Effector memory CD8-positive, alpha-beta T cell (primary cell): Measurements from ENCODE around the gene IVNS1ABP.
A peak's percentile ranks its signal among the peaks of the same experiment; 100 is the strongest.

Source experiments
- ATAC-seq: fragments of 150-1000 bp; cut with Tn5 transposase; replicated peaks from 2 replicates; pipeline ENCODE4 v1.10.0; 2021; ENCODE audit warnings: mild to moderate bottlenecking, moderate library complexity
- DNase-seq, 3 experiments: peaks; one replicate each; pipeline ENCODE4 v3.0.0; 2021
- H3K27ac Mint-ChIP-seq, 2 donors: one replicate each; pipeline ENCODE4 v1.8.0; 2022; ENCODE audit warnings: mild to moderate bottlenecking in 2 of 2, mixed read lengths in 2 of 2, moderate library complexity in 2 of 2
- H3K27me3 Mint-ChIP-seq, 2 donors: one replicate each; pipeline ENCODE4 v1.8.0; 2022; ENCODE audit warnings: mixed read lengths in 2 of 2
- H3K36me3 Mint-ChIP-seq: one replicate; pipeline ENCODE4 v1.8.0; 2022; ENCODE audit warnings: mild to moderate bottlenecking, moderate library complexity, mixed read lengths; ENCODE audit not compliant: insufficient read depth
- H3K4me1 Mint-ChIP-seq, 2 donors: one replicate each; pipeline ENCODE4 v1.8.0; 2022; ENCODE audit warnings: low read depth in 2 of 2, mixed read lengths in 2 of 2
- H3K4me3 Mint-ChIP-seq, 2 donors: one replicate each; pipeline ENCODE4 v1.8.0; 2022; ENCODE audit warnings: mild to moderate bottlenecking in 2 of 2, mixed read lengths in 2 of 2, moderate library complexity in 2 of 2
- H3K9me3 Mint-ChIP-seq, 2 donors: one replicate each; pipeline ENCODE4 v1.8.0; 2022; ENCODE audit warnings: mixed read lengths in 2 of 2

IVNS1ABP gene

GRCh38 chr1:185300152-185300551 lies 16.9 kb downstream of the IVNS1ABP start:
- DNase-seq (no peak), ATAC-seq (no peak)
- Mint-ChIP-seq H3K27me3 (no peaks in the 10 kb centered on the region), H3K9me3 (no peaks in the 10 kb centered on the region), H3K4me3 (no peak overlapping the region), H3K4me1 (peaks cover 4 to 6% of the 10 kb centered on the region in 2 donors), H3K27ac (no peak overlapping the region), H3K36me3 (peaks cover 97% of the 10 kb centered on the region)

DNA sequence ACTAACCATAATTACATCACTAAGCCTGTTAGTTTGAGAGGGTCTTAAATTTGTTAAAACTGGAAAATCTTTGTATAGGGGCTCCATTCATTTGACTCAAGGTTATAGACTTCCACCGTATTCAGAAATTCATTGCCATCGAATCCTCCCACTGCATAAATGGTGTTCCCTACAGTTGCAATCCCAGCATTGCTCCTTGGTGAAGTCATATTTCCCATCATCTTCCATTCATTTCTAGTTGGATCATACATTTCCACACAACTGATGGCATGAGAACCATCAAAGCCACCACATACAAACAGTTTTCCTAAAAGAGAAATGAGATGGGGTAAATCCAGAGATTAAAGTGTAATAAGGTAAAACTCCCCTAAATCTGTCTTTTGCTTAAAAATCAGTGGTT lies 19.1 kb downstream of the IVNS1ABP start:
- Mint-ChIP-seq H3K27me3 (no peaks in the 10 kb centered on the region), H3K4me1 (peaks cover 0 to 3% of the 10 kb centered on the region in 2 donors), H3K4me3 (no peak overlapping the region), H3K36me3 (peaks cover 82% of the 10 kb centered on the region), H3K9me3 (no peaks in the 10 kb centered on the region), H3K27ac (peak overlapping the region; percentile 36 to 63)
- ATAC-seq = no peak
- DNase-seq = no peak

DNA sequence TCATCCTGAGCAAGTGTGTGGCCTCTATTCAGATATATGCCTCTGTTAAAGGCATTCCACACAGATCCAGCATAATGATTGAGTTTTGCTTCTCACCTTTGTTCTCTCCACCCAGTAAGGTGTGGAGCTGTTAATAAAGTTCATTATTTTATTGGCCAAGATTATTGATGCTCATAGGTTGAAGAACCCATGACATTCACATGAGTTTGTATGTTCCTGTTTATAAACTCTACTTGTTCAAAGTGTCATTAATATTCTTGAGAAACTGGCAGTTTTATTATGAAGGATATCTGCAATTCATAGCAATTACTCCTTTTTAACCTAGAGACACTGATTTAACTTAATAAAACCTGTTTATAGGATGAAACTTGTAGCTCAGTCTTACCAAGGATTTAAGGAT lies 22.0 kb downstream of the IVNS1ABP start:
- no peak overlapping the region for H3K4me3 Mint-ChIP-seq
- no peaks in the 10 kb centered on the region for H3K9me3 Mint-ChIP-seq
- ATAC-seq = no peak
- no peak for DNase-seq
- H3K36me3 Mint-ChIP-seq = peaks cover 58% of the 10 kb centered on the region
- peak overlapping the region; percentile 30 to 44 for H3K27ac Mint-ChIP-seq
- H3K4me1 Mint-ChIP-seq = peaks cover 0 to 3% of the 10 kb centered on the region in 2 donors
- H3K27me3 Mint-ChIP-seq = no peaks in the 10 kb centered on the region

- H3K4me1 Mint-ChIP-seq = peaks cover 0 to 3% of the 10 kb centered on the region in 2 donors
- H3K4me3 Mint-ChIP-seq = no peak overlapping the region
- ATAC-seq (no peak), DNase-seq (no peak)
- peaks cover 48% of the 10 kb centered on the region for H3K36me3 Mint-ChIP-seq
- peaks cover 0 to 4% of the 10 kb centered on the region in 2 donors for H3K9me3 Mint-ChIP-seq
- no peaks in the 10 kb centered on the region for H3K27me3 Mint-ChIP-seq
- H3K27ac Mint-ChIP-seq = peak overlapping the region in 1 of 2 donors; percentile 44
These were observed 23.0 kb downstream of the IVNS1ABP start for GRCh38 chr1:185293967-185294542.

- Mint-ChIP-seq H3K4me1 (no peaks in the 10 kb centered on the region), H3K4me3 (no peak overlapping the region), H3K27me3 (no peaks in the 10 kb centered on the region), H3K9me3 (peaks cover 0 to 4% of the 10 kb centered on the region in 2 donors), H3K27ac (peak overlapping the region; percentile 72 to 73), H3K36me3 (peaks cover 30% of the 10 kb centered on the region)
- ATAC-seq (no peak), DNase-seq (no peak)
These were observed 24.8 kb downstream of the IVNS1ABP start for GRCh38 chr1:185292237-185292636.

GRCh38 chr1:185291652-185292051 lies 25.4 kb downstream of the IVNS1ABP start:
- H3K9me3 Mint-ChIP-seq = peaks cover 0 to 4% of the 10 kb centered on the region in 2 donors
- DNase-seq = no peak
- peaks cover 24% of the 10 kb centered on the region for H3K36me3 Mint-ChIP-seq
- H3K27ac Mint-ChIP-seq = peak overlapping the region; percentile 72 to 73
- no peak for ATAC-seq
- H3K27me3 Mint-ChIP-seq = no peaks in the 10 kb centered on the region
- no peak overlapping the region for H3K4me3 Mint-ChIP-seq
- H3K4me1 Mint-ChIP-seq = no peaks in the 10 kb centered on the region

DNA sequence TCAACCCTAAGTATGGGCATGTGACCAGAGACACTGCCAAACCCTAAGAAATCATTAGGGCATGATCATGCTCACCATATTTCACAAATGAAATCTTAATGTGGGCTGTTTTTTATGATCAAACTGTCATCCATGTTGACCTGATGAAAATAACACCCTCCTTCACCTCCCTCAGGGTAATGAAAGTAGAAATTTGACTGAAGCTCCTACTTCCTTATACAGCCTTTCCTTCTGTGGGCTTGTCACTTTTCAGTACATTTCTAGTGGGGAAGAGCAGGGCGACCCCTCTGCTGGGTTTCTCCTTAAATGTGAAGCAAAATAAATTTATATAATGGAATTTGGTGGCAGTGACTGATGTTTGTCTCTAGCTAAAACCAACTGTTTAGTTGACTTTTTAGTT lies 25.9 kb downstream of the IVNS1ABP start:
- peaks cover 0 to 1% of the 10 kb centered on the region in 2 donors for H3K4me1 Mint-ChIP-seq
- no peak overlapping the region for H3K4me3 Mint-ChIP-seq
- no peaks in the 10 kb centered on the region for H3K27me3 Mint-ChIP-seq
- no peak overlapping the region for H3K27ac Mint-ChIP-seq
- DNase-seq (no peak), ATAC-seq (peak; percentile 26)
- H3K36me3 Mint-ChIP-seq = peaks cover 19% of the 10 kb centered on the region
- H3K9me3 Mint-ChIP-seq = peaks cover 0 to 4% of the 10 kb centered on the region in 2 donors

- H3K27ac Mint-ChIP-seq = no peak overlapping the region
- ATAC-seq (no peak), DNase-seq (no peak)
- no peak overlapping the region for H3K4me3 Mint-ChIP-seq
- H3K4me1 Mint-ChIP-seq = peaks cover 3 to 6% of the 10 kb centered on the region in 2 donors
- no peaks in the 10 kb centered on the region for H3K27me3 Mint-ChIP-seq
- H3K36me3 Mint-ChIP-seq = peaks cover 7% of the 10 kb centered on the region
- peaks cover 0 to 4% of the 10 kb centered on the region in 2 donors for H3K9me3 Mint-ChIP-seq
These were observed 27.2 kb downstream of the IVNS1ABP start for GRCh38 chr1:185289880-185290279.

- H3K36me3 Mint-ChIP-seq = peaks cover 3% of the 10 kb centered on the region
- no peak overlapping the region for H3K27ac Mint-ChIP-seq
- peaks cover 0 to 4% of the 10 kb centered on the region in 2 donors for H3K9me3 Mint-ChIP-seq
- no peak for DNase-seq
- no peak overlapping the region for H3K4me3 Mint-ChIP-seq
- H3K27me3 Mint-ChIP-seq = no peaks in the 10 kb centered on the region
- ATAC-seq = no peak
- peaks cover 3 to 8% of the 10 kb centered on the region in 2 donors for H3K4me1 Mint-ChIP-seq
These were observed 28.6 kb downstream of the IVNS1ABP start for GRCh38 chr1:185288435-185288834.

DNA sequence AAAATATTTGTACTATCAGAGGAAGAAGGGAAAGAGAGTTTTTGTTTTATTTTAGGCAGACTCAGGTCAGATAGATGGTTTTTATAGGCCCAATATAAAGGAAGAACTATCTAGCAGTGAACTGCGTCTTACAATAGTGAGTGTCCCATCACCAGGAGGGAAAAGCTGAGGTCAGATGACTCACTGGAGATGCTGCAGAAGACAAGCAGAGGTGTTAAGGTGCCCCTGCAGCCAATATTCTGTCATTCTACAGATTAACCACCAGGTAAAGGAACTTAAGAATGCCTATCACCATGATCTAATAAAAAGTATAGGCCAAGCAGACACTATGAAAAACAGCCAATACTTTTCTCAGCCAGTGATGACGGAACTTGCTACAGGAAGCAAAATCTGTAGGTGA lies 29.6 kb downstream of the IVNS1ABP start:
- Mint-ChIP-seq H3K36me3 (peaks cover 3% of the 10 kb centered on the region), H3K4me1 (peaks cover 3 to 8% of the 10 kb centered on the region in 2 donors), H3K27me3 (no peaks in the 10 kb centered on the region)

DNA sequence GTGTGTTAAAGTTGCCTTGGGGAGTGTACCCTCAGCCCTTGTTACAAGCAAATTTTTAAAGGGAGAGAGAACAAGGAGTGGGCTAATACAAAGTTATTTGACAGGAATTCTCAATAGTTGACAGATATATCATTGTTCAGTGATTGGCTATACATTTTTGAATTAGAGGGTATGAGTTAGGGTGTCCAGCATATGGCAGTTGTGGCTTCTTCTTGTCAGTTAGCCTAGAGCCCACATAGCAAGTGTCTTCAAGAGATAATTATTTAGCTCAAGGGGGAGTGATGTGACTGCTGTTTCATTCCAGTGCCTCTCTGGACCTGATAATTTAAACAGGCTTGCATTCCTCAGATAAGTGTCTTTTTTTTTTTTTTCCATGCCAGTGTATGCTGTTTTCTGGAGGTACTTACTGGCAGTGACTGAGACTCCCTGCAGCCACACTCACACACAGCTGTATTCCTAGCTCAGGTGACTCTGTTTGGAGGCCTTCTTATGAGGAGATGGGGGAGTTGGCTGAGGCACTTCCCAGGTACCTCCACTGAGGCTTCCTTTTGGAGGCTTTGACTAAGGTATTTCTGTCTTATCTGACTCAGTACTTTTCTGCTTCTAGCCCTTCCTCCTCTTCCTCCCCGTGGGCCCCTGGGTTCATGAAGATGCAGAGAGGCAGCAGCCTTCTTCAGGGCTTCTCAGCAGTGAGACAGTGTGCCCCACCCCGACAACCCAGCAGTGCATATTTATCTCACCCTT lies 32.3 kb downstream of the IVNS1ABP start:
- peaks cover 4% of the 10 kb centered on the region for H3K36me3 Mint-ChIP-seq
- peaks cover 23 to 26% of the 10 kb centered on the region in 2 donors for H3K4me1 Mint-ChIP-seq
- ATAC-seq = no peak
- DNase-seq = no peak
- peaks cover 0 to 4% of the 10 kb centered on the region in 2 donors for H3K9me3 Mint-ChIP-seq
- peak overlapping the region in 1 of 2 donors; percentile 18 for H3K27ac Mint-ChIP-seq
- H3K4me3 Mint-ChIP-seq = no peak overlapping the region
- no peaks in the 10 kb centered on the region for H3K27me3 Mint-ChIP-seq

More for the DNA sequence above, 29.6 kb downstream of the IVNS1ABP start:
- Mint-ChIP-seq H3K27ac (no peak overlapping the region), H3K4me3 (no peak overlapping the region), H3K9me3 (peaks cover 0 to 4% of the 10 kb centered on the region in 2 donors)
- ATAC-seq = peak; percentile 40
- DNase-seq = no peak

DNA sequence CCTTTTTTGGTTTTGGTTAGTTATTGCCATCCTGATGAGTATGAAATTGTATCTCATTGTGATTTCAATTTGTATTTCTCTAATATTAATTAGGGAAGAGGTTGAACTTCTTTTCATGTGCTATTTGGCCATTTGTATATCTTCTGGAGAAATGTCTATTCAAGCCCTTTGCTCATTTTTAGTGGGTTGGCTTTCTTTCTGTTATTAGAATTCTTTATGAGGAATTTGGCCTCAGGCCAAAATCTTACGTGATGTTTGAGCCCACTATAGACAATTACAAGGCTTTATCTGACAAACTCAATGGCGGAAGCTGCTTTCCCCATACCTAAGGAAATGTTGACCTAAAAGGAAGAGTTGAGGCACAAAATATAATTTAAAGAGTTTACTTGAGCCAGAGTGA lies 32.9 kb downstream of the IVNS1ABP start:
- Mint-ChIP-seq H3K4me3 (no peak overlapping the region), H3K36me3 (peaks cover 4% of the 10 kb centered on the region), H3K27ac (no peak overlapping the region), H3K27me3 (no peaks in the 10 kb centered on the region), H3K4me1 (peaks cover 26 to 28% of the 10 kb centered on the region in 2 donors), H3K9me3 (peaks cover 0 to 2% of the 10 kb centered on the region in 2 donors)
- DNase-seq (no peak), ATAC-seq (no peak)

DNA sequence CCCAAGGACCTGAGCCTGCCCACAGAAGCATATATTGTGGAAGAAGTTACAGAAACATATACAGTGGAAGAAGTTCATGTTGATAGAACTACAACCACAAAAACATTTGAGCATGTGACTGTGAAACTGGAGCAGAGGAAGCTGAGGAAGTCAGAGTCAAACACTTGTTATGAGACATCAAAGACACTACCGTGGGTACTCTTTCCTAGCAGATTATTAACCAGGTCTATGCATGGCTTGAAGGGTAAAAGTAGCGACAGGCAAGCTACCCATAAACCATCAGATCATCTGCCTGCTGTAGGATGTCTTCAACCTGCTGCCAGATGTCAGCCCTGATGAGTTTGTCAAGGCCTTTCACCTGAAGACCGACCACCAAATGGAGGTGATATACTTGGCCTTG lies 35.8 kb downstream of the IVNS1ABP start:
- Mint-ChIP-seq H3K27ac (peak overlapping the region; percentile 65 to 94), H3K4me3 (peak overlapping the region; percentile 4 to 59)
- DNase-seq = peak; percentile 20 to 31 (median 28)

GRCh38 chr1:185280589-185280988 lies 36.5 kb downstream of the IVNS1ABP start:
- H3K27me3 Mint-ChIP-seq = no peaks in the 10 kb centered on the region
- ATAC-seq = peak; percentile 18
- peaks cover 26 to 27% of the 10 kb centered on the region in 2 donors for H3K4me1 Mint-ChIP-seq
- H3K27ac Mint-ChIP-seq = peak overlapping the region; percentile 65 to 94
- no peak for DNase-seq
- H3K36me3 Mint-ChIP-seq = peaks cover 4% of the 10 kb centered on the region
- peaks cover 0 to 2% of the 10 kb centered on the region in 2 donors for H3K9me3 Mint-ChIP-seq
- peak overlapping the region; percentile 43 to 59 for H3K4me3 Mint-ChIP-seq

More for the DNA sequence above, 35.8 kb downstream of the IVNS1ABP start:
- peak; percentile 96 for ATAC-seq
- Mint-ChIP-seq H3K36me3 (peaks cover 4% of the 10 kb centered on the region), H3K4me1 (peaks cover 26 to 27% of the 10 kb centered on the region in 2 donors), H3K9me3 (peaks cover 0 to 2% of the 10 kb centered on the region in 2 donors), H3K27me3 (no peaks in the 10 kb centered on the region)
